Stimulated activated naive CD4-positive, alpha-beta T cell treated with Interleukin-2 at 50 U/mL for 16 hours (primary cell): ENCODE results near the gene DLG2.

Experiments used
- DNase-seq: peaks from one replicate; lab custom pipeline; 2025; lab: John Stamatoyannopoulos, UW

DLG2 gene

GRCh38 chr11:84260862-84261261, 1366.3 kb downstream of the DLG2 start:
- no peak for DNase-seq

DNA sequence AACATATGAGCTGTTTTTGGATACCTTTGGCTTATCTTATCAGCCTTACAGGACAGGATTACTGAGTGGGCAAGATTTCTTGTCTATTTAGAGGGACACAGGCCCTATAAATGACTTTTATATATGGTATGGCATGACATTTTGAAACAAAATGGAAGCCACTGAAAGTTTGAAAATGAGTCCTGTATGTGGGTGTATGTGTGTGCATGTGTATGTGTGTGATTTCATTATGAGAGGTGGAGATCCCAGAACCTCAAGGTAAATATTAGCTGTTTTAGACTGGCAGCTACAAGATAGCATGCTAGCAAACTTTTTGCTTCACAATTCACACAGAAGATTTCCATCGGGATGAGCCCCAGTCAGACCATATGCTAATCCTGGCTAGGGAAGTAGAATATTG, 1370.5 kb downstream of the DLG2 start:
- no peak for DNase-seq

GRCh38 chr11:84255483-84255882, 1371.7 kb downstream of the DLG2 start:
- no peak for DNase-seq

DNA sequence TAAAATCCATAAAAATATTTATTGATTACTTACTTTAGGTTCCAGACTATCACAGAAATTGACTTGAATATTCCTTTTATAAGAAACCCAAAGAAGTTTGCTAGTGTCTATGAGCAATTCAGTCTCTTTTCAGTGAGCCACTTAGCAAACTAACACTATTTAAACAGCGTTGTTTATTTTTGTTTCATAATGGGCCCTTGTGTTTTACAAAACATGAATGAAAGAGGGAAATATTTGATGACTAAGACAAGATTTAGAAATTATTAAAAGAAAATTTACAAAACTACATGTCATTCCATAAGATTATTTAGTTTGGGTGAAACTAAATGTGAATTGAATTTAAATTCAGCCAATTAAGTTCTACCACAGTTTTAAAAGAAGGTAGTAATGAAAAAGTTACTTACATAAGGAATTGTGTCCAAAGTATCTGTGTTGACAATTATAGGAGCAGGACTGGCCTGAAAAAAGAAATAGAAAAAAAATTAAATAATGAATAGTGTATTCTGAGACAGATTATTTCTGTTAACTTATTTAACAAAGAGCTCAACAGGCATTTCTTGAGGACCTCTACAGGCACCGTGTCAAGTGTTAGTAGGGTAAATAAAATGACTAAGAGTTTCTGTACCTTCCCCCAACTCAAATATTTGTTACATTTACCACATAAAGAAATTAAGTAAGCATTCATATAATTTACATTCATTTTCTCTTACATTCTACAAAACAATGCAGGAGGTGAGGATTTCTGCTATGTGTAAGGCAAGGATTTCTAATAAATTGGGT, 1376.1 kb downstream of the DLG2 start:
- DNase-seq = no peak

- DNase-seq = no peak
Measured at GRCh38 chr11:84249344-84250135, 1377.6 kb downstream of the DLG2 start.

GRCh38 chr11:84247926-84248325, 1379.2 kb downstream of the DLG2 start:
- DNase-seq = no peak

DNA sequence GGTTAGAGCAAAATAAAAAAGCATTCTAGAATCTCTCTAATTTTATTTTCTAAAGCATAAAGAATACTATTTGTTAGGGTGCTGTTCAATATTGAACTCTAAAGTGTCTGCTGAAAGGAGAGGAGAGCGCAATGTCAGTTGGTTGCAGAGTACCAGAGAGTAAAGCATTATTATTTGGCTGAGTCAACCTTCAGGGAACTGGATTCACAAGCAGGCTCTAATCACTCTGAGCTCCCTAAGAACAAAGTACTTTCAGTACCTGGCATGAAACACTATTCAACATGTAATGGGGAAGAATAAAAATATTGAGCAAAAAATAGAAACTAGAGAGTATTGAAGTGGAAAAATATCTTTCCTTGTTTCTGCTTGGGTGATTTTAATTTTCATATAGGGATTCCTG, 1380.0 kb downstream of the DLG2 start:
- no peak for DNase-seq

DNA sequence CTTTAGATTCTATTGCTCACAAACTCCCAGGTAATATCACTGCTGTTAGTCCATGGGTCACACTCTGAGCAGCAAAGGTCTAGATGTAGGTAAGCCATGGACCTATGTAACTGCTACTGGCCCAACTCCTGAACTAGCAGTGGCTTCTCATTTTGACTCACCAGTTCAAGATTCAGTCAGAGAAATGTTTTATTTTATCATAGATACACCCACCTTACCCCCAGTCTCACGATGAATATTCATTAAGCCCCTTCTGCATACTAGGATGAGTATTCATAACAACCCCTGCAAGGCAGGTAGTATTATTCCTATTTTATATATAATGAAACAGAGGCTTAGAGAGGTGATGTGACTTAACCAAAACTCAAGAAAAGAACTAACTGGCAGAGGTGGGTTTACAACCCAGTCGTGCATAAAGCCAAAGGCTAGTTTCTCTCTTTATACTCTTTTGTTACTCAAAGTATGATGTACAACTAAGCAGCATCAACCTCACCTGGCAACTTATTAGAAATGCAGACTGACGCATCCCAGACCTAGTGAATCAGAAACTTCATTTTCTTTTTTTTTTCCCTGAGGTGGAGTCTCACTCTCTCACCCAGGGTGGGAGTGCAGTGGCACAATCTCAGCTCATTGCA, 1383.4 kb downstream of the DLG2 start:
- no peak for DNase-seq

DNA sequence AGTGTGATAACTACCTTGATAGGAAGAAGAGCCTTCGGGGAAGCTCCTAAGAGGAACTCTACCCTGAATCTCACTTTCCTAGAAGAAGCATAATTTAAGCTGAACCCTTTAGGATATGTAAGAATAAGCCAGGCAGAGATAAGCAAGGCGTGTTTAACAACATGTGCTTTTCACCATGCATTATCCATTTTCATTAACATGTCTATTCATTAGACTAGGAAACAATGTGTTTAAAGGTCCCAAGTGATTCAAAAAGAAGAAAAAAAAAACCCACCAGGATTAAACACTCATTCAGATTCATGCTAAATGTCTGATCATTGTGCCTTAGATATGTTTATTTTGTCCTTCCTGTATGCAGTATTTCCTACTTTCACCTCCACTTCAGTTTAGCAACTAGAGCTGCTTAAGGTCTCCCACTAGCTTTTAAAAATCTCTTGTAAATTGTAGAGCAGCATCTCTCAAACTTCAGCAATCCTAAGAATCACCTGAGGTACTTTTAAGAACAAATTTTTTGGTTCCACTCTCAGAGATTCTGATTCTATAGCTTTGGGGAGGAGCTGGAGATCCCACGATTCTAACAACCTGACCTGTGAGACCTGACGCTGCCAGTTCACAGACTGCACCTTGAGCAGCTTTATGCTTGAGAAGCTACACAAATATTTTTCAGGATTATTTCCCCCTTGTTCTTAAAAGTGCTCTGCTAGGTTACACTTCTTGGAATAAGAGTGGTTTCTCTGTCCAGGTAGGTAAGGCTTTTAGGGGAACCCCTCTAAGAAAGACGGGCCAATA, 1385.6 kb downstream of the DLG2 start:
- no peak for DNase-seq

GRCh38 chr11:84240847-84241246, 1386.3 kb downstream of the DLG2 start:
- DNase-seq = no peak

DNA sequence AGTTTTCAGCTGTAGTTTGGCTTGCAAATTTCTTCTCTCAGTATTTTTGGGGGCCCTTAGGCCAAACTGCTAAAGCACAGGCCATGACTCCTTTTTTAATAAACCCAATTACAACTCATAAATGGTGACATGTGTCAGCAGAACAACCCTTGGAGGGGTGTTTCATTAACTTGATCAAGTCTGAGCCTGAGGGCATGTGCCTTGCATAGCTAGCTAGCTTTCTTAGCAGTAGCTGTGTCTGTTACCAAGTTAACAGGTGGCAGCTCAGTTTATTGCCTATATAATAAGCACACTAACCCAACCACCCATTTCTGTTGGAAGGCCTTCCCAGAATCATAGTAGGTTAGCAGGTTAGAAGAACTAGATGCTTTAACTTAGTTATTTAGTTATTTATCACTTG, 1390.7 kb downstream of the DLG2 start:
- DNase-seq = no peak

DNA sequence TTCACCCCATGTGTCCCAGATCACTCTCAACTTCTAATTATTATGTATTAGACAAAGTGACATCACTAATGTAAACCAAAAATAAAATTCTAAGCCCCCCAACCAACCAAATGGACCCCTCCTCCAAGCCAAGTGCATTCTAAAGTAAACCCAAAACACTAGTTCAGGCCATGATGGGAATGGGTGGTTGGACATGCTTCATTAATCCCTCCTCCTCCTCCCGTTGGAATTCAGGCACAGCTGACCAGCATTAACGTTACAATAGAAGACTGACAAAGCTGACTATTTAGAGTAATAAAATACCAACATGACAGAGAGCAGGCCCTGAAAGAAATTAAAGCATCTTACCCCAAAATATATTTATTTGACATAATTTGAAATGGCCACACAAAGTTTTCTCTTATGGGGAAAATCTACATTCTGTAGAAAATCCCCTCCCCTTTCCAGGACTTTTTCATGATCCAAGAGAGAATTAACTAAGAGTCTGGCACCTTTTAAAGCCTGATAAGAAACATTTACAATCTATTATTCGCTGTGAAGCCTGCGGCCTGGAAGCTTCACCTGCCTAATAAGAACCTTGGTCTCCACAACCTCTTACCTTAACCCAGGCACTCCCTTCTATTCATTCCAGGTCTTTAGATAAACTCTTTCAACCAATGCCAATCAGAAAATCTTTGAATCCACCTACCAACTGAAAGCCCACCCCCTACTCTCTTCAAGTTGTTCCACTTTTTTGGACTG, 1392.5 kb downstream of the DLG2 start:
- no peak for DNase-seq

DNA sequence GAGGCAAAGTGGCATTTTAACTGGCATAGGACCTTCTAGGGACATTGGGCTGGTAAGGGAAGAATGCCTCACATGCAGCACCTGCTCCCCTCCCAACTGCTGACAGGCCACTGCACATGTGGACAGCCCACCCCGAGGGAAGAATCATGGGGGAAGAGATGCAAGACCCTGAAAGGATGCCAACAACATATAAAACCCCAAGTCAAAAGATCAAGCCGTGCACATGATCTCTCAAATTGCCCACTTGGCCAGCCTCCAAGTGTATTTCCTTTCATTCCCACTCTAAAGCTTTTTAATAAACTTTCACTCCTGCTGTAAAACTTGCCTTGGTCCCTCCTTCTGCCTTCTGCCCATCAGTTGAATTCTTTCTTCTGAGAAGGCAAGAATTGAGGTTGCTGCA, 1393.1 kb downstream of the DLG2 start:
- DNase-seq = no peak

DNA sequence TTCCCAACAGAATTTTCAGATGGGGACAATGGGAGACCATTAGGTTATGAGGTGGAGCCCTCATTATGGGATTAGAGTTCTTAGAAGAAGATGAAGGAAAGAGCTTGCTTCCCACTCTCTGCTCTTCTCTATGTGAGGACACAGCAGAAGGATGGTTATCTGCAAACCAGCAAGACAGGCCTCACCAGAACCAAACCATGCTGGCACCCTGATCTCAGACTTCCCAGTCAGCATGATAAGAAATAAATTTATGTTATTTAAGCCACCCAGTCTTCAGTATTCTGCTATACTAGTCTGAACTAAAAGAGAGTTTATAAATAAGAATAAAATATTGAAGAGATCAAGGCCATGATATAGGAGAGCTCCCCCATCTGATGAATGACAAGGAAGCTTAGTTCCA, 1394.6 kb downstream of the DLG2 start:
- DNase-seq = no peak

- no peak for DNase-seq
Measured at GRCh38 chr11:84230402-84230801, 1396.7 kb downstream of the DLG2 start.

- no peak for DNase-seq
Measured at GRCh38 chr11:84227970-84228665, 1399.0 kb downstream of the DLG2 start.

GRCh38 chr11:84224042-84224441, 1403.1 kb downstream of the DLG2 start:
- no peak for DNase-seq

- no peak for DNase-seq
Measured at GRCh38 chr11:84218318-84218717, 1408.8 kb downstream of the DLG2 start.

DNA sequence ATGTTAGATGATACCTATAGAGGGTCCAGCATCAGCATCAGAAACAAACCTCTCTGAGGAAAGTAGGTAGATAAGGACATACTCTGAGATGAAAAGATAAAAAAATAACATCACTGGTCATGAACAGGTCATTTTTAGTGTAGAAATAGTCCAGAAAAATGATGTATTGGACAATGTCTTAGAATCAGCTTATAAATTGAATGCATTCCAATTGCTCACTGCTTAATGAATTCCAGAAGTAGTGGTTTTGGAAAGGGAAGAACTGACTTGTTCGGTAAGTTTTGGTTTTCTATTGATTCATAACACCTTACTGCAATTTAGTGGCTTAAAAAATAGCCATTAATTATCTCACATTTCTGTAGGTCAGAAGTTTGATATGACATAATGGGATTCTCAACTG, 1411.5 kb downstream of the DLG2 start:
- DNase-seq = no peak

DNA sequence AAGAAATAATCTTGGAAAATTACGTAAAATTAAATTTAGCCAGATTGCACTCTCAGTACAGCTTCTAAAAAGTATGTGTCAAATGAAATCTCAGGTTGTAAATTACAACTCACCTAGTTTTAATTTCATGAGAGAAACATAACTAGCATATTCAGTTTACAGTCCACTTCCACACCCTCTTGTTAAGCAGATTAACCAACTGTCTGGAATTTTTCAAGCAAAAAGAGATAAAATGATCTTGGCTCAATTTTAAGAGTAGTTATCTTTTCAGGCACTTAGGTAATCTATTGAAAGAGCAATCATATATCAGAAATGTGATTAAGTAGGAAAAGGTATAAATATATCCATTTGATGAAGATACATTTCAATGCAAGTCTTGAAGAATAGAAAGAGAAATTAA, 1412.6 kb downstream of the DLG2 start:
- DNase-seq = no peak
